Activated T-cell treated with anti-CD3 and anti-CD28 coated beads, Interleukin-2, amount 50 U/mL, for 4 hours (primary cell): ENCODE results near the gene GPR37. TPM values are rescaled to one million over a fixed set of nuclear protein-coding genes. Genes with fewer than 3 reads are reported as not detected.

Experiments
- ATAC-seq, 2 donors: fragments of 200-7000 bp; cut with Tn5 transposase; one replicate each; pipeline ENCODE4 v1.10.0; 2021
- DNase-seq: peaks from one replicate; pipeline ENCODE4 v3.0.0-alpha.2; 2020
- H3K27me3 Mint-ChIP-seq: one replicate; pipeline ENCODE4 v1.8.0; 2021; ENCODE audit warnings: low read depth, mixed read lengths
- H3K36me3 Mint-ChIP-seq: one replicate; pipeline ENCODE4 v1.8.0; 2022; ENCODE audit warnings: mixed read lengths; ENCODE audit not compliant: insufficient read depth
- H3K4me1 Mint-ChIP-seq: one replicate; pipeline ENCODE4 v1.8.0; 2021; ENCODE audit warnings: low read depth, mixed read lengths
- H3K4me3 Mint-ChIP-seq: one replicate; pipeline ENCODE4 v1.8.0; 2021; ENCODE audit warnings: mild to moderate bottlenecking, moderate library complexity, mixed read lengths
- H3K9me3 Mint-ChIP-seq: one replicate; pipeline ENCODE4 v1.8.0; 2021; ENCODE audit warnings: mixed read lengths
- total RNA-seq, 3 donors: library from RNA; stranded (reverse); gene quantifications; one replicate each; pipeline ENCODE4 v1.2.1, GENCODE V29; 2021

The GPR37 gene
- total RNA-seq, 3 donors from 2014 or later: not detected

DNA sequence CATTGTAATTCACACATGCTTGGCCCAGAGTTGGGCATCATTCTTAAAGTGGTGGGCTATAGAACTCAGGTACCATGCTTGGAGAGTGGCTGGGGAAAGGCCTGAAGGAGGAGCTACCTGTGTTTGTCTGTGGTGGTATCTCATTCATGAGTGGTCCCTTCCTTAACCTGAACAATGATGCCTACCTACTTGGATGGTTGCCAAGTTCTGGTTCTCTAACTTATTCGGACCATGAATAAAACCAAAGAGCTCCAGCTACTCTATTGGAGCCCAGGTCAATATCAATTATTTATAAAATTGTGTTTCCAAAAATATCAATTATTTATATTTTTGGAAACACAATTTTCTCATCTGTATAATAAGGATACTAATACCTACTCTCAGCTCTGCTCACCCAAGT lies 2.9 kb upstream of the GPR37 start:
- Mint-ChIP-seq H3K9me3 (no peaks in the 10 kb centered on the region), H3K27me3 (peaks cover 33% of the 10 kb centered on the region), H3K4me1 (peaks cover 16% of the 10 kb centered on the region), H3K4me3 (no peak overlapping the region), H3K36me3 (no peaks in the 10 kb centered on the region)
- ATAC-seq (no peak), DNase-seq (no peak)

DNA sequence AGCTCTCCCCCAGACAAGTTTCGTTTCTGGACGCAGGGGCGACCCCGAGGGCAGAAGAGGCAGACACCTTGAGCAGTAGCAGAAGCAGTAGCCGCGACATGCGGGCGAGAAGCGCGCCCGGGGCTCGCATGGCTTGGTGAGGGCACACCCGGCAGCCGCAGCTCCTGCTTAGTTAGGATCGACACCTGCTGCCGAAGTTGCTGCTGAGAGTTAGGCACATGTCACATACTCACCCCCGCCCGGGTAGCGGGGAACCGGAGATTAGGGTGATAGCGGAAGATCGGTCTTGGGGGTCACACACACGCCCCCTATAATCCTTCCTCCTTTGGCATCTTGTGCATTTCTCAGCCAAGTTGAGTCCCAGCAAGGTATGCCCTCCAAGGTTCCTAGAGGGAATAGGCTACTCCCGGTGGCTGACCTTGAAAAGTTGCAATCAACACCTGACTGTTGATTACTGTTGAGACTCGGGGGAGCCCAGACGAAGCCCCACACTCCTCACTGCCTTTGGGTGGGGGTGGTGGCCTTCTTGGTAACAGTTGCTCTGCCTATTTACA lies 668 bp downstream of the GPR37 start:
- Mint-ChIP-seq H3K27me3 (peaks cover 51% of the 10 kb centered on the region), H3K4me3 (peak overlapping the region; percentile 77), H3K9me3 (no peaks in the 10 kb centered on the region), H3K4me1 (peaks cover 18% of the 10 kb centered on the region), H3K36me3 (no peaks in the 10 kb centered on the region)
- peak; percentile 55 to 65 for ATAC-seq
- DNase-seq: no peak

DNA sequence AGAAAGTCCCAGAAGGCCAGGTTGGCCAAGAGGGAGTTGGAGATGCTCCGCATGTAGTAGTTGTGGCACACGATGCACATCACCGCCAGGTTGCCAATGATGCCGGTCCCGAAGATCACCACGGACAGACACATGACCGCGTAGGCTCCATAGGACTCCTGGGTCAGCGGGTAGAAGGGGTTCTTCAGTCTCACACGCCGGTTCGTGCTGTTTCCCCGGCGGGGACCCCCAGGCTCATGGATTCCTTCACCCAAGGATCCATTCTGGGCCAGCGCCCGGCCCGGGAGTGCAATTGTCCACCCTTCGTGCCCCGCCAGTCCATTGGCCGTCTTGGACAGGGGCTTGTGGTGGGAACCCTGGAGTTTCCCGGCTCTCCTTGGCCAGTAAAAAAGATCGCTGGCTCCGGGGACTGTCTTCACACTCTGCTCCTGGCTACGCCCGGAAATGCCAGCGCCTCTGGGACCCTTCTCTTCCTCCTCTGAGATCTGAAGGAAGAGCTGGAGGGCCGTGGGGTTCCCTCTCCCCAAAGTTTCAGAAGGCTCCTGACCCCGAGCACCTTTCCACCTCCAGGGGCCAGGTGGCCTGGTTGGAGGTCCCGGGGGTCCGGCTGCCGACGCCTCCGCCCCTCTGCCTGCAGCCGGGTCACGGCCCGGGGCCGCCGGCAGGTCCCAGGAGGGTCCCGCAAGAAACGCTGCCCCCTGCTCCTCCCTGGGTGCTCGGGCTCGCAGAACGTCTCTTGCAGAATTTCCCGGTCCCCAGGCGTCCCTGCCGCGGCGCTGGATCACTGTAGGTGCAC lies 1.3 kb downstream of the GPR37 start:
- ATAC-seq: peak in 1 of 2 donors; percentile 15
- Mint-ChIP-seq H3K36me3 (no peaks in the 10 kb centered on the region), H3K9me3 (no peaks in the 10 kb centered on the region), H3K27me3 (peaks cover 54% of the 10 kb centered on the region), H3K4me1 (peaks cover 18% of the 10 kb centered on the region), H3K4me3 (peak overlapping the region; percentile 77)
- DNase-seq: no peak

DNA sequence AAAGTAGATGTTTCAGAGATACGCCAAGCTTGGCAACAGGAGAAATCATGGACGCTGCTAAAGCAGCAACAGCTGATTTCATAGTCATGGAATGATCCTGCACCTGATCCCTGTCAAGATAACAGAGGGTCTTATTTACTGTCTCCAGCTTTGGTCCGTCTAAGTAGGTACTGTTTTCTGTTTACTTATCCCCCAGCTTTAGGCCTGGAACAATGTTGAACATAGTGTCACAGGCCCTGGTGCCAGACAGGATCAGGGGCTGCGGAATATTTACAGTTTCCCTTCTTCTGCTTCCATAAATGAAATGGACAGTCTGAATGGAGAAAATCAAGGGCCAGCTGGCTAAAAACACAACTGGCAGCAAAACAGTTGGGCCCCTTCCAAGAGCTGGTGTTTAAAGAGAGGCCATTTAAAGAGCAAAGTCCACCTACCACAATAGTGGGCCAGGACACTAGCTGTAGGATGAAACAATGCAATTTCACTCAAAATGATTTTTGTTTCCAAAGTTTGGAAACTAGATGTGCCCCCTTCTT lies 2.9 kb downstream of the GPR37 start:
- peaks cover 18% of the 10 kb centered on the region for H3K4me1 Mint-ChIP-seq
- H3K27me3 Mint-ChIP-seq: peaks cover 56% of the 10 kb centered on the region
- ATAC-seq: no peak
- H3K9me3 Mint-ChIP-seq: no peaks in the 10 kb centered on the region
- no peak overlapping the region for H3K4me3 Mint-ChIP-seq
- DNase-seq: no peak
- H3K36me3 Mint-ChIP-seq: no peaks in the 10 kb centered on the region

DNA sequence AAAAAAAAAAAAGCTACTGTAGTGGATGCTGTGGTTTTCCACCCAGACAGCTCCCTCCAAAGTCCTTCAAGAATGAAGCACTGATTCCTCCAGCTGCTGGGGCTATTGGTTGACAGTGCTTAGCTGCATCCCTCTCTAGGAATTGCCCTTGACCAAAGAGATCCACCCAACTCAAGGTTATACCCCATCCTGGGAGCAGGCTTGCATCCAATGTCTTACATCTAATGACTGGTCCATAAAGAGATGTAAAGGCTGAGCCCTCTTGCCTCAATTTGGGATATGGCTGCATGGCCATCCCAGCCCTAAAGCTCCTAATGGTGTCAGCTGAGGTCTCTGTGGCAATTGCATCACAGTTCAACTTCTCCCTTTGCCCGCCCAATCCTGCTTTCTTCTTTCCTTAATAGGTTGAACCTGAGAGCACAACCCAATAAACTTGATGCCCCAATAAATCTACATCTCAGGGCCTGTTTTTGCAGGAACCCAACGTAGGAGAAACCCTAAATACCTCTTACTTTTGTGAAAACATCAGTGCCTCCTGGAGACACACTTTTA lies 4.4 kb downstream of the GPR37 start:
- no peak for ATAC-seq
- Mint-ChIP-seq H3K4me1 (peaks cover 18% of the 10 kb centered on the region), H3K36me3 (no peaks in the 10 kb centered on the region), H3K27me3 (peaks cover 45% of the 10 kb centered on the region), H3K4me3 (no peak overlapping the region), H3K9me3 (no peaks in the 10 kb centered on the region)
- DNase-seq: no peak

DNA sequence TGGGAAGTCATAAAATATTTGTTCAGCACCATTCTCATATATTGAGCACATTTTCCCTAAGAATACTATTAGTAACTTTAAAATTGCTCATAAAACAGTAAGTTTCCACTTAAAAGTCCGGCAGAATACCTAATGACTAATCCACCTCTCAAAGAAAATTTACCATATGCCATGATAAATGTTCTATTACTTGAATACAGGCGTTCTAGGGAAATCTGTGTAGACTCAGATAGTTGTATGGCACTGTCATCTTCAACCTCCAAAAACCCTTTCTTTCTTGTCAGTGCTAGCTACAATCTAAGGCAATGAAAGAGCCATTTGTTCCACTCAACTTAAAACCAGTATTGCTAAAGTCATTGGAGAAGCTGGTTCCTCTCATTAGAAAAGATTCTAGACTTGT lies 7.3 kb downstream of the GPR37 start:
- DNase-seq (no peak), ATAC-seq (no peak)
- no peak overlapping the region for H3K4me3 Mint-ChIP-seq
- H3K9me3 Mint-ChIP-seq: no peaks in the 10 kb centered on the region
- no peaks in the 10 kb centered on the region for H3K36me3 Mint-ChIP-seq
- peaks cover 24% of the 10 kb centered on the region for H3K27me3 Mint-ChIP-seq
- H3K4me1 Mint-ChIP-seq: no peaks in the 10 kb centered on the region

DNA sequence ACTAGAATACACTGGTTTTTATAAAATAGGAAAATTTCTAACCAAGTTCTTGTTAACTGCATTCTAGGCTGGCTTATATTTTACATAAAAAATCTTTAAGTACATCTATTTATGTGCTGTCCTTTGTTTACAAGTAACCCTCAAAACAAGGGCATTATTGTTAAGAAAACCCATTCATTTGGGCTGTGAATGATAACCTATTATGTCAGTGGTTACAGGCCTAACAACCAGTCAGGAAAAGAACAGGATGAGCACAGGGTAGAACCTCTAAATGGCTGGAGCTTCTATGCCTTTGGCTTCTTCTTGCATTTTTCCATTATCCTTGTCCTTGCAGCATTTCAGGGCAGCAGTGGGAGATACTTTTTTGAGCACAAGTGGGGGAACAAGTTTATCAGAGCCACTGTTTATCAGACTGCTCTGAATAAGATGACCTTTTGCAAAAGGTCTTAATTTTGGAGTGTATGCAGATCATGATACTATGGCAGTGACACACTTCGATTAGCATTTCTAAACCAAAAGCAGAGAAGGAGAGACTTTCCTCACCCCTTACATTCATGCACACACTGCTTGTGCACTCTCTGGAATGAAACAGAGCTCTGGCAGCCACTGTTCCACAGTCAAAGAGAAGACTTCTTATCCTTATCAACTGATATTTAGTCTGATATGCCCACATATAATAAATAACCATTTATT lies 10.9 kb downstream of the GPR37 start:
- no peaks in the 10 kb centered on the region for H3K36me3 Mint-ChIP-seq
- no peaks in the 10 kb centered on the region for H3K4me1 Mint-ChIP-seq
- ATAC-seq: no peak
- DNase-seq: no peak
- peaks cover 8% of the 10 kb centered on the region for H3K27me3 Mint-ChIP-seq
- H3K4me3 Mint-ChIP-seq: no peak overlapping the region
- no peaks in the 10 kb centered on the region for H3K9me3 Mint-ChIP-seq

DNA sequence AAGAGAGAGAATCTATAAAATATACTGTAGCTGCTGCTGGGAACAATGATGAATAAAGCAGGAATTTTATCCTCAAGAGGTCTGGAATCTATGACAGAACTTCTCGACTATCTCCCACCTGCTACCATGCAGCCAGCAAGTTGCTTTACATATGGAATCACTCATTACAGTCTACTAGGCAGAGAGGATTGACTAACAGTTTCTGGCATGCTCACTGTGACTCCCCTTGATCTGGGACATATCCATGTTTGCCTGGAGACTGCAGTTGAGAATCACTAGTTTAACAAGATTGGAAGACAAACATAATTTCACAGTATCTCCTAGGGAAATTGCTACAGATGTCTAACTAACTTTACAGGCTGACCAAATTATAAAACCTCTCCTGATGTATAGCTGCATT lies 13.3 kb downstream of the GPR37 start:
- Mint-ChIP-seq H3K36me3 (no peaks in the 10 kb centered on the region), H3K4me3 (no peak overlapping the region), H3K4me1 (no peaks in the 10 kb centered on the region), H3K9me3 (no peaks in the 10 kb centered on the region), H3K27me3 (peaks cover 7% of the 10 kb centered on the region)
- DNase-seq (no peak), ATAC-seq (no peak)

DNA sequence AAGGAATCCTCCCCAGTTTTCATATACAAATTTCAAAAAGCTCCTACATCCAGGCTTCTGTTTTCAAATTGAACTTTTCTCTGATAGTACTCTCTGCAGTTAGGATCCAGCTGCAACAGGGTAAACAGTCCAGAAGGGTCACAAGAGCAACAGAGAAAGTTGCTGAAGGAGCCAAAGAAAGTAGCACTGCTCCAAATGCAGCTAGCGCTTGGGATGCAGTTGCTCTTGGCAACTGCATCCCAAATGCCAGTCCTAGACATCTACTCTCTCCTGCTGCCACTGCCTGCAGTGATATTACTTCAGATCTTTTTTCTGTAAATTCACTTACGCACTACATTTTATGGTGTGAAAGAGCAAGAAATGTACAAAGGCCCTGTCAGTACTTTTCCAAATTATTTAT lies 14.6 kb downstream of the GPR37 start:
- no peaks in the 10 kb centered on the region for H3K4me1 Mint-ChIP-seq
- ATAC-seq: no peak
- H3K27me3 Mint-ChIP-seq: peaks cover 7% of the 10 kb centered on the region
- H3K36me3 Mint-ChIP-seq: no peaks in the 10 kb centered on the region
- no peak for DNase-seq
- H3K4me3 Mint-ChIP-seq: no peak overlapping the region
- H3K9me3 Mint-ChIP-seq: no peaks in the 10 kb centered on the region

DNA sequence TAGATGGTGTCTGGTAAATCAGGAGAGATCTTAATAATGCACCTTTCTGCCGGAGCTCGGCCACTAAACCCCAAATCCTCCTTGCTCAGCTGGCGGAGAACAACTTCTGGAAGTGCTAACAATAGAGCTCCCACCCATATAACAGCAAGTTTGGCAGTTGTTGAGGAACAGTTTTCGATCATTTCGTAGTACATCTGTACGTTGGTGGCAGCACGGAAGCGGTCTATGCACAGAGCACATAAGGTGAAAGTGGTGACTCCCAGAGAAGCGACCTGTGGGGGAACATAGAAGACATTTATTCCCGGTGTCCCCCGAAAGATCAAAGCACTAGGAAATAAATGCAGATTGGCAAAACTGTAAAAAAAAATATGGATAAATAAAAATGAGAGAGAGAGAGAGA lies 18.5 kb downstream of the GPR37 start:
- Mint-ChIP-seq H3K36me3 (no peaks in the 10 kb centered on the region), H3K27me3 (peaks cover 4% of the 10 kb centered on the region)
- no peak for ATAC-seq

DNA sequence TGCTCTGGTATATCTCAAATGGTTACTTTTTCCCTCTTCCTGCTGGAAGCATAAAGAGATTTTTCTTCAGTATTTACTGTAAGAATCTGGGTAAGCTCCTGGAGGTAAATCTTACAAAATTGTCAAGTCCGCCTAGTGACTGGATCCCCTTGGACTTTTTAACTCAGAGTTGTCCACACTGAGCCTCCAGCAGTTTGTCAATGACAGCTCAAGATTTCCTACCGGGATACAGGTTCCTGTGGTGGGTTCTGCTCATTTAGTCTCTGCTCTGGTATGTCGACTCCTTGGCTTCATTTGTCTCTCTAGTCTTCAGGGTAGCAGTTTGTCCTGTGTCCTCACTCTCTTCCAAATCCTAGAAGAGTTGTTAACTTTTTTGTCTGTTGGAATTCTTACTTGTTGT lies 27.0 kb downstream of the GPR37 start:
- Mint-ChIP-seq H3K27me3 (peaks cover 1% of the 10 kb centered on the region), H3K4me1 (no peaks in the 10 kb centered on the region), H3K4me3 (no peak overlapping the region), H3K36me3 (no peaks in the 10 kb centered on the region), H3K9me3 (no peaks in the 10 kb centered on the region)
- ATAC-seq (no peak), DNase-seq (no peak)

More for the DNA sequence above, 18.5 kb downstream of the GPR37 start:
- Mint-ChIP-seq H3K4me3 (no peak overlapping the region), H3K4me1 (no peaks in the 10 kb centered on the region), H3K9me3 (no peaks in the 10 kb centered on the region)
- DNase-seq: no peak

DNA sequence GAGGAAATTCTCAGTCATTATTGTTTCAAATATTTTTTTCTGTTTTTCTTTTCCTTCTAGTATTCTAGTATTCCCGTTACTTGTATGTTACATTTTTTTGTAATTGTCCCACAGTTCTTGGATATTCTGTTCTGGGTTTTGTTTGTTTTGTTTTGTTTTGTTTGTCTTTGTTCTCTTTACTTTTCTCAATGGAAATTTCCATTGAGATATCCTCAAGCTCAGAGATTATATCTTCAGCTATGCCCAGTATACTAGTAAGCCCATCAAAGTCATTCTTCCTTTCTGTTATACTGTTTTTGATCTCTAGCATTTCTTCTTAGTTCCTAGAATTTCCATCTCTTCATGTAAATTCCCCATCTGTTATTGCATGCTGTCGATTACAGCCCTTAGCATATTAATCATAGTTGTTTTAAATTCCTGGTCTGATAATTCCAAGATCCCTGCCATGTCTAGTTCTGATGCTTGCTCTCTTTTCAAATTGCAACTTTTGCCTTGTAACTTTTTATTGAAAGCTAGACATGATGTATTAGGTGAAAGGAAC lies 27.8 kb downstream of the GPR37 start:
- no peak for DNase-seq
- peaks cover 1% of the 10 kb centered on the region for H3K27me3 Mint-ChIP-seq
- no peaks in the 10 kb centered on the region for H3K36me3 Mint-ChIP-seq
- no peaks in the 10 kb centered on the region for H3K9me3 Mint-ChIP-seq
- no peak overlapping the region for H3K4me3 Mint-ChIP-seq
- H3K4me1 Mint-ChIP-seq: no peaks in the 10 kb centered on the region
- ATAC-seq: no peak

DNA sequence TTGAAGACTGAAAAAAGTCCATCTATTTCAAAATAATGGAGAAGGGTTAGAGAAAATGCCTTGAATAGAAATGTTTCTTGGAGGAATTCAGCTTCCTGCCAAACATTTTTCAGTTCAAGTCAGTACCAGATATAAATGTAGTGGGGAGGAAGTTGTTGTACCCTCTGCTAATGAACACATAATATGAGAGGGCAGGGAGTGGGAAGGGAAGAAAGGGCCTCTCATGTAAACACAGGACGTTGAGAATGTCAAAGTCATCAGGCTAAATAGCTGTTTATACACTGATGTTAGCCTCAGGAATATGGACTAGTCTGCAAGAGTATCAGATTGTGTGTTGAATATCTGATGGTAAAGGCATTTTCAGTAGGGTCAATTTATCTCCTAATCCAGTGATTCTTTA lies 37.0 kb downstream of the GPR37 start:
- DNase-seq: no peak
- H3K36me3 Mint-ChIP-seq: no peaks in the 10 kb centered on the region
- H3K4me3 Mint-ChIP-seq: no peak overlapping the region
- H3K9me3 Mint-ChIP-seq: no peaks in the 10 kb centered on the region
- H3K27me3 Mint-ChIP-seq: peaks cover 2% of the 10 kb centered on the region
- ATAC-seq: no peak
- H3K4me1 Mint-ChIP-seq: no peaks in the 10 kb centered on the region

DNA sequence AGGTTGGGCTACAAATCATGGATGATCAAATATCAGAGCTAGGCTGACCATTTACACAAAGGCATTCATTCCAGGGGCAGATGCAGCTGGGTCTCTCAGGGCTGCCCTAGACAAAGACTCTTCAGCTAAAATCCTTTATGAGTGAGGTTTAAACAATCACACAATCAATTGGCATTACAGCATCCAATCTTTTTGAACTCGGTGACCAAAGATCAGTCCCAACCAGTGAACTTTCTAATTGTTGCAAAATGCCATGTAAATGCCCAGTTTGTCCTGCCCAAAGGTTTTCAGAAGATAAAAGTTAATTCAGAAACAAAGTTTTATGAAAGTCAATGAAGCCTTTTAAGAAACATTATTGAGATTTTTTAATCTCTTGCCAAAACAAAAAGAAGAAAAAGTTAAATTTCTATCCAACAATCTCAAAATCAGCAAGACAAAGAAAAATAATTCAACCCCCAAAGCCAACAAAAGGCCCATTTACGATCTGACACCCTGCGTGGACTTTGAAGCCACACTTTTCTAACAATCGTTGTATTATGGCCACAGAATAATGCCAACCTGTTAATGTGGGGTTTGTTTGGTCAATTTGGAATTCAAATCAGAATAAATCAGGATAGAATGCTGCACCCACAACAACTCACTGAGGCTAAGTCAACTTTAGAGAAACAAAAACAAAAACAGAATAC lies 40.9 kb downstream of the GPR37 start:
- no peak for DNase-seq
- Mint-ChIP-seq H3K4me3 (no peak overlapping the region), H3K4me1 (no peaks in the 10 kb centered on the region), H3K27me3 (peaks cover 2% of the 10 kb centered on the region), H3K36me3 (no peaks in the 10 kb centered on the region), H3K9me3 (no peaks in the 10 kb centered on the region)
- no peak for ATAC-seq
